Panc1 (cell line): Measurements from ENCODE around the gene C17orf67. TPM values are rescaled to one million over a fixed set of nuclear protein-coding genes. Genes with fewer than 3 reads are reported as not detected.

Experiments
- ATAC-seq: fragments of 200-7000 bp; cut with Tn5 transposase; 2 replicates; pipeline ENCODE4 v1.9.1; 2020; ENCODE audit warnings: mild to moderate bottlenecking, moderate library complexity
- BruUV-seq: library from RNA; stranded (reverse); fragments of 400-500 nt; replicated peaks from 2 replicates; lab custom pipeline; 2021; lab: Mats Ljungman, UMichigan
- CTCF ChIA-PET: fragments of 300-600 bp; sonication (Branson Sonifier 250); formaldehyde crosslinking; loops from one replicate; lab custom pipeline; 2022; ENCODE audit warnings: antibody characterized with exemption; lab: Charles Lee
- POLR2A ChIA-PET: fragments of 300-600 bp; sonication (Branson Sonifier 250); formaldehyde crosslinking; loops from one replicate; lab custom pipeline; 2022; ENCODE audit warnings: antibody characterized with exemption; lab: Charles Lee
- DNase-seq: peaks from one replicate; pipeline ENCODE4 v3.0.0-alpha.2; 2010; ENCODE audit warnings: low read depth, low spot score
- H3K27ac ChIP-seq: 2 replicates; pipeline ENCODE4 v1.5.1; 2011; ENCODE audit warnings: mild to moderate bottlenecking, low read length, inconsistent platforms
- H3K27me3 ChIP-seq: fragments of 200-500 bp; sonication (Bioruptor generic); 2 replicates; pipeline ENCODE4 v1.6.0; 2014; ENCODE audit warnings: low read length, inconsistent platforms; ENCODE audit not compliant: control insufficient read depth, insufficient read depth
- H3K36me3 ChIP-seq: fragments of 200-500 bp; sonication (Bioruptor generic); 2 replicates; pipeline ENCODE4 v1.5.1; 2014; ENCODE audit warnings: inconsistent platforms, mild to moderate bottlenecking, low read length, moderate library complexity; ENCODE audit not compliant: control insufficient read depth, insufficient read depth
- H3K4me1 ChIP-seq: 2 replicates; pipeline ENCODE4 v1.5.1; 2011; ENCODE audit warnings: inconsistent platforms, mild to moderate bottlenecking, low read length, moderate library complexity; ENCODE audit not compliant: control insufficient read depth, insufficient read depth
- H3K4me3 ChIP-seq, 2 experiments: 2 replicates each; pipeline ENCODE4 v1.5.1; 2011 to 2012; ENCODE audit warnings: low read depth in 2 of 2, low read length in 2 of 2, mild to moderate bottlenecking in 2 of 2, inconsistent platforms in 1 of 2, moderate library complexity in 1 of 2
- H3K9me3 ChIP-seq: fragments of 200-500 bp; sonication (Bioruptor generic); 2 replicates; pipeline ENCODE4 v1.5.1; 2014; ENCODE audit warnings: low read depth, mild to moderate bottlenecking, inconsistent platforms, low read length, moderate library complexity; ENCODE audit not compliant: control insufficient read depth, insufficient read depth
- POLR2AphosphoS5 ChIP-seq: IDR thresholded peaks from 2 replicates; pipeline ENCODE4 v1.6.1; 2012; ENCODE audit warnings: mild to moderate bottlenecking, low read depth, low read length, moderate library complexity
- SIN3A ChIP-seq: IDR thresholded peaks from 2 replicates; pipeline ENCODE4 v1.6.1; 2012; ENCODE audit warnings: low read depth, mild to moderate bottlenecking, low read length, moderate library complexity, borderline replicate concordance; ENCODE audit not compliant: insufficient read depth
- TCF7L2 ChIP-seq: IDR thresholded peaks from 2 replicates; pipeline ENCODE4 v1.6.1; 2011; ENCODE audit warnings: mild to moderate bottlenecking, low read depth, low read length, inconsistent platforms
- in situ Hi-C: cut with HindIII; loops from 2 replicates; pipeline ENCODE4 v1.10.0; 2016; ENCODE audit warnings: low sequenced_read_pairs, low pct_unique_long_range_greater_than_20kb
- intact Hi-C: fragments of 100-400 bp; cut with micrococcal nuclease; formaldehyde crosslinking; loops from one replicate; pipeline ENCODE4 v1.10.0; 2022; ENCODE audit not compliant: unreplicated experiment
- total RNA-seq: library from RNA; stranded (reverse); gene quantifications from one replicate; pipeline ENCODE4 v1.2.1, GENCODE V29; 2021; ENCODE audit not compliant: unreplicated experiment
- TF ChIP-seq, protein P1 (sequence below): fragments of 450-650 bp; IDR thresholded peaks from 2 replicates; pipeline ENCODE4 v1.5.1; 2017; ENCODE audit warnings: mild to moderate bottlenecking
- TF ChIP-seq, protein P2 (sequence below), 2 experiments: IDR thresholded peaks; 2 replicates each; pipeline ENCODE4 v1.6.1; 2011 to 2012; ENCODE audit warnings: low read depth in 2 of 2, control low read depth in 1 of 2, low read length in 1 of 2, mild to moderate bottlenecking in 1 of 2, moderate library complexity in 1 of 2; ENCODE audit not compliant: insufficient read depth in 1 of 2

The C17orf67 gene
- total RNA-seq, 1 experiment from 2014 or later: 3.4 TPM

DNA sequence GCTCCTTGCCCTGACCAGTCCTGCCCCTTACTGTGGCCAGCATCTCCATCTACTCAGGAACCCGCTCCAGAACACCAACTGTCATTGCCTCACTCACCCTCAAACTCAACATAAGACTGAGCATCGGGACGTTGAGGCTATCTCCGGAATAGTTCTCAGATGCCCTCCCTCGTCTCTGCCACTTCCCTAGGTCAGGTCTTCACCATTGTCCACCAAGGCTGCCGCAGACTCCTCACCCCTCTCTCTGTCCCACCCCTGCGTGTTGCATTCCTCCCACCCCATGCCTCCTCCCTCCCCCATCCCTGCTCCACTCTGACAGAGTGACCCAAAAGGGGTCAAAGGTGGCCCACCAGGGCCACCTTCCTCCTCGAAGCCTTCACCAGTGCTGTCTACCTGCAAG is 37.2 kb downstream of the C17orf67 start:
- Histone ChIP-seq H3K4me3 (no peak overlapping the region), H3K9me3 (no peaks in the 10 kb centered on the region), H3K27ac (no peak overlapping the region), H3K36me3 (no peaks in the 10 kb centered on the region), H3K27me3 (no peaks in the 10 kb centered on the region; the same call in 1 of the 2 replicates), H3K4me1 (no peaks in the 10 kb centered on the region)
- ChIA-PET POLR2A (no interaction called here), CTCF (no interaction called here)
- DNase-seq (no peak), ATAC-seq (no peak)
- in situ Hi-C loops: no loop called here
- TF ChIP-seq, protein P1, sequence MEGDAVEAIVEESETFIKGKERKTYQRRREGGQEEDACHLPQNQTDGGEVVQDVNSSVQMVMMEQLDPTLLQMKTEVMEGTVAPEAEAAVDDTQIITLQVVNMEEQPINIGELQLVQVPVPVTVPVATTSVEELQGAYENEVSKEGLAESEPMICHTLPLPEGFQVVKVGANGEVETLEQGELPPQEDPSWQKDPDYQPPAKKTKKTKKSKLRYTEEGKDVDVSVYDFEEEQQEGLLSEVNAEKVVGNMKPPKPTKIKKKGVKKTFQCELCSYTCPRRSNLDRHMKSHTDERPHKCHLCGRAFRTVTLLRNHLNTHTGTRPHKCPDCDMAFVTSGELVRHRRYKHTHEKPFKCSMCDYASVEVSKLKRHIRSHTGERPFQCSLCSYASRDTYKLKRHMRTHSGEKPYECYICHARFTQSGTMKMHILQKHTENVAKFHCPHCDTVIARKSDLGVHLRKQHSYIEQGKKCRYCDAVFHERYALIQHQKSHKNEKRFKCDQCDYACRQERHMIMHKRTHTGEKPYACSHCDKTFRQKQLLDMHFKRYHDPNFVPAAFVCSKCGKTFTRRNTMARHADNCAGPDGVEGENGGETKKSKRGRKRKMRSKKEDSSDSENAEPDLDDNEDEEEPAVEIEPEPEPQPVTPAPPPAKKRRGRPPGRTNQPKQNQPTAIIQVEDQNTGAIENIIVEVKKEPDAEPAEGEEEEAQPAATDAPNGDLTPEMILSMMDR: no peak
- TF ChIP-seq, protein P2, sequence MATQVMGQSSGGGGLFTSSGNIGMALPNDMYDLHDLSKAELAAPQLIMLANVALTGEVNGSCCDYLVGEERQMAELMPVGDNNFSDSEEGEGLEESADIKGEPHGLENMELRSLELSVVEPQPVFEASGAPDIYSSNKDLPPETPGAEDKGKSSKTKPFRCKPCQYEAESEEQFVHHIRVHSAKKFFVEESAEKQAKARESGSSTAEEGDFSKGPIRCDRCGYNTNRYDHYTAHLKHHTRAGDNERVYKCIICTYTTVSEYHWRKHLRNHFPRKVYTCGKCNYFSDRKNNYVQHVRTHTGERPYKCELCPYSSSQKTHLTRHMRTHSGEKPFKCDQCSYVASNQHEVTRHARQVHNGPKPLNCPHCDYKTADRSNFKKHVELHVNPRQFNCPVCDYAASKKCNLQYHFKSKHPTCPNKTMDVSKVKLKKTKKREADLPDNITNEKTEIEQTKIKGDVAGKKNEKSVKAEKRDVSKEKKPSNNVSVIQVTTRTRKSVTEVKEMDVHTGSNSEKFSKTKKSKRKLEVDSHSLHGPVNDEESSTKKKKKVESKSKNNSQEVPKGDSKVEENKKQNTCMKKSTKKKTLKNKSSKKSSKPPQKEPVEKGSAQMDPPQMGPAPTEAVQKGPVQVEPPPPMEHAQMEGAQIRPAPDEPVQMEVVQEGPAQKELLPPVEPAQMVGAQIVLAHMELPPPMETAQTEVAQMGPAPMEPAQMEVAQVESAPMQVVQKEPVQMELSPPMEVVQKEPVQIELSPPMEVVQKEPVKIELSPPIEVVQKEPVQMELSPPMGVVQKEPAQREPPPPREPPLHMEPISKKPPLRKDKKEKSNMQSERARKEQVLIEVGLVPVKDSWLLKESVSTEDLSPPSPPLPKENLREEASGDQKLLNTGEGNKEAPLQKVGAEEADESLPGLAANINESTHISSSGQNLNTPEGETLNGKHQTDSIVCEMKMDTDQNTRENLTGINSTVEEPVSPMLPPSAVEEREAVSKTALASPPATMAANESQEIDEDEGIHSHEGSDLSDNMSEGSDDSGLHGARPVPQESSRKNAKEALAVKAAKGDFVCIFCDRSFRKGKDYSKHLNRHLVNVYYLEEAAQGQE (IDR thresholded peaks at IDR 0.05; ENCODE audit: insufficient read depth in 1 of 2, low read depth in 2 of 2, low read length in 1 of 2): no peak
- TF ChIP-seq POLR2AphosphoS5 (no peak), TCF7L2 (no peak), SIN3A (no peak)
- intact Hi-C loops: no loop called here
- BruUV-seq: no TSS peak

DNA sequence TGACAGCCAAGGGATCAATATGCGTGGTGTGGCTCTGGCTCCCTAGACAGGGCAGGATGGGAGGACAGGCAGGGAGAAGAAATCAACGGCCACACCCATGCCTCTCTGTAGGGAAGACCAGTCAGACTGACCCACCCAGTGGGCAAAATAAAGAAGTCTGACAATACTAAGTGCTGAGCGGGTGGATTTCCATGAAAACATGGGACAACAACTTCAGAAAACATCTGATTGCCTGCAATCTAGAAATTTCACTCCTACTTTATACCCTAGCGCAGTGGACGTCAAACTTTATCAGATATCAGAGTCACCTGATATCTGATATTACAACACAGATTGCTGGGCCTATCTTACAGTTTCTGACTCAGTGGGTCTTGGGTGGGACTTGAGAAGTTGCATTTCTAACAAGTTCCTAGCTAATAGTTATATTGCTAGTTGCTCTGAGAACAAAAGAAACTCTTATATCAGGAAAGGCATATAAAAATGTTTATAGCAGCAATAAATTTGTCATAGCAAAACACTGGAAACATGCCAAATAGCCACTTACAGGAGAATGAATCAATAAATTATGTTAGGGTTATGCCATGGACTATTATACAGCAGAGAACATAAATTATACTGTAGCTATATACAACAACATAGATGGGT is 38.4 kb downstream of the C17orf67 start:
- ATAC-seq (no peak), DNase-seq (no peak)
- Histone ChIP-seq H3K4me1 (no peaks in the 10 kb centered on the region), H3K9me3 (no peaks in the 10 kb centered on the region), H3K27ac (no peak overlapping the region), H3K27me3 (no peaks in the 10 kb centered on the region; the same call in 1 of the 2 replicates), H3K36me3 (no peaks in the 10 kb centered on the region), H3K4me3 (no peak overlapping the region)
- in situ Hi-C loops (no loop called here), intact Hi-C loops (no loop called here)
- BruUV-seq: no TSS peak
- TF ChIP-seq TCF7L2: no peak
- no peak for TF ChIP-seq SIN3A
- TF ChIP-seq, protein P2 (IDR thresholded peaks at IDR 0.05; ENCODE audit: insufficient read depth in 1 of 2, low read depth in 2 of 2, low read length in 1 of 2): no peak
- TF ChIP-seq POLR2AphosphoS5: no peak
- TF ChIP-seq, protein P1: no peak
- ChIA-PET POLR2A (no interaction called here), CTCF (no interaction called here)
